ENCODE results near the gene SYT1.
"Not testable (repeated sequence)": the region's sequence is repeated elsewhere in the genome, so short reads cannot be mapped to it uniquely, and the experiment has no call there.

The SYT1 gene

GRCh38 chr12:79206871-79207270 lies 342.3 kb downstream of the SYT1 start:
- ATAC-seq: no peak
- TF ChIP-seq CSDC2 (CRISPR knock-in tag; IDR thresholded peaks at IDR 0.05): no peak
- TF ChIP-seq OSR1 (CRISPR knock-in tag; IDR thresholded peaks at IDR 0.05): no peak
- no peak for TF ChIP-seq TOX (CRISPR knock-in tag; IDR thresholded peaks at IDR 0.05; ENCODE audit: borderline replicate concordance)
- no peak for TF ChIP-seq SNAI2 (CRISPR knock-in tag; IDR thresholded peaks at IDR 0.05)
- TF ChIP-seq CREB5 (CRISPR knock-in tag; IDR thresholded peaks at IDR 0.05; ENCODE audit: low read depth): no peak
- TF ChIP-seq ARNTL (CRISPR knock-in tag; IDR thresholded peaks at IDR 0.05; ENCODE audit: borderline replicate concordance, low read depth): no peak
- TF ChIP-seq CSRNP3 (CRISPR knock-in tag; IDR thresholded peaks at IDR 0.05): no peak
- no peak for TF ChIP-seq POU6F1 (CRISPR knock-in tag; IDR thresholded peaks at IDR 0.05; ENCODE audit: borderline replicate concordance, low read depth)
- no peak for TF ChIP-seq ZNF565 (CRISPR knock-in tag; conservative IDR thresholded peaks at IDR 0.05; ENCODE audit: low read depth)
- TF ChIP-seq ESRRG (CRISPR knock-in tag; IDR thresholded peaks at IDR 0.05): no peak
- TF ChIP-seq TSHZ2 (CRISPR knock-in tag; IDR thresholded peaks at IDR 0.05): no peak
- TF ChIP-seq TCF4 (CRISPR knock-in tag; IDR thresholded peaks at IDR 0.05; ENCODE audit: borderline replicate concordance): no peak
- TF ChIP-seq PATZ1 (CRISPR knock-in tag; IDR thresholded peaks at IDR 0.05; ENCODE audit: borderline replicate concordance): no peak
- TF ChIP-seq BACH2 (CRISPR knock-in tag; IDR thresholded peaks at IDR 0.05; ENCODE audit: borderline replicate concordance): no peak
- TF ChIP-seq ZC3H10 (CRISPR knock-in tag; IDR thresholded peaks at IDR 0.05): no peak
- no peak for TF ChIP-seq ZNF70 (CRISPR knock-in tag; IDR thresholded peaks at IDR 0.05)
- TF ChIP-seq ZFP30 (CRISPR knock-in tag; IDR thresholded peaks at IDR 0.05): no peak
- no peak for TF ChIP-seq GLIS3 (CRISPR knock-in tag; IDR thresholded peaks at IDR 0.05)
- no peak for TF ChIP-seq RARB (CRISPR knock-in tag; IDR thresholded peaks at IDR 0.05)

- TF ChIP-seq ZNF8 (CRISPR knock-in tag; IDR thresholded peaks at IDR 0.05): peak; percentile 94
- not testable (repeated sequence) for ATAC-seq
These were observed 345.8 kb downstream of the SYT1 start for GRCh38 chr12:79210403-79210802.

GRCh38 chr12:79217306-79217705 lies 352.7 kb downstream of the SYT1 start:
- no peak for ATAC-seq
- no peak for TF ChIP-seq ZNF565 (CRISPR knock-in tag; conservative IDR thresholded peaks at IDR 0.05; ENCODE audit: low read depth)
- TF ChIP-seq TOX (CRISPR knock-in tag; IDR thresholded peaks at IDR 0.05; ENCODE audit: borderline replicate concordance): no peak
- no peak for TF ChIP-seq OSR1 (CRISPR knock-in tag; IDR thresholded peaks at IDR 0.05)
- no peak for TF ChIP-seq TSHZ2 (CRISPR knock-in tag; IDR thresholded peaks at IDR 0.05)
- no peak for TF ChIP-seq TCF4 (CRISPR knock-in tag; IDR thresholded peaks at IDR 0.05; ENCODE audit: borderline replicate concordance)
- TF ChIP-seq POU6F1 (CRISPR knock-in tag; IDR thresholded peaks at IDR 0.05; ENCODE audit: borderline replicate concordance, low read depth): no peak
- TF ChIP-seq PATZ1 (CRISPR knock-in tag; IDR thresholded peaks at IDR 0.05; ENCODE audit: borderline replicate concordance): no peak
- no peak for TF ChIP-seq ESRRG (CRISPR knock-in tag; IDR thresholded peaks at IDR 0.05)
- no peak for TF ChIP-seq CSDC2 (CRISPR knock-in tag; IDR thresholded peaks at IDR 0.05)

All from SK-N-SH treated with all-trans-retinoic acid at 6 μM for 48 hours (cell line).